GM21825 (cell line): ENCODE results near the gene FIG4.
"Not testable (repeated sequence)": the region's sequence is repeated elsewhere in the genome, so short reads cannot be mapped to it uniquely, and the experiment has no call there.

ENCODE experiments used
- ATAC-seq: cut with Tn5 transposase; IDR thresholded peaks from one replicate; pipeline ENCODE4 v1.9.1; 2021; ENCODE audit warnings: mild to moderate bottlenecking, moderate library complexity; ENCODE audit not compliant: unreplicated experiment

FIG4 gene

DNA sequence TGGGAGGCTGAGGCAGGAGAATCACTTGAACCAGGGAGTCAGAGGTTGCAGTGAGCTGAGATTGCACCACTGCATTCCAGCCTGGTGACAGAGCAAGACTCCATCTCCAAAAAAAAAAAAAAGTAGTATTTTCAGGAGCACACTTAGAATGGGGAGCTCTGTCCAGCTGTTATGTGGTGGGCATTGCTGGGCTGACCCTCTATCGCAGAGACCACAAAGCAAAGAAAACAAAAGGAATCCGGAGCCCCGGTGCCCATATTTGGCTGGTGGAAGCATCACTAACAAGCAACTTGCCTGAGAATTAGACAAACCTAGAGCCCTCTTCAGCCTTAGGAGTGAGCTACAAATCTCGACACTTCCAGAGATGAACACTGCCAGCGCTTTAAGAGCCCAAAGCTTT is 149.7 kb downstream of the FIG4 start:
- no peak for ATAC-seq

DNA sequence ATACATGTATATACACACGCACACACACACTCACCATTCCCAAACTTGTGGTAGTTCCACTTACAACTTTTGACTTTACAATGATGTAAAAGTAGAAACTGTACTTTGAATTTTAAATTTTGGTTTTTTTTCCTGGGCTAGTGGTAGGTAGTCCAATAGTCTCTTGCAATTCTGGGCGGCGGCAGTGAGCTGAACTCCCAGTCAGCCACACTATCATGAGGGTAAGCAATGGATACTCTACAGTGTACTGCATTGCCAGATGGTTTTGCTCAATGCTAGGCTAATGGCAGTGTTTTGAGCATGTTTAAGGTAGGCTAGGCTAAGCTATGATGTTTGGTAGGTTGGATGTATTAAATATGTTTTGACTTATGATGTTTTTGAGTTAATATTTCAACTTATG is 150.8 kb downstream of the FIG4 start:
- ATAC-seq = no peak

DNA sequence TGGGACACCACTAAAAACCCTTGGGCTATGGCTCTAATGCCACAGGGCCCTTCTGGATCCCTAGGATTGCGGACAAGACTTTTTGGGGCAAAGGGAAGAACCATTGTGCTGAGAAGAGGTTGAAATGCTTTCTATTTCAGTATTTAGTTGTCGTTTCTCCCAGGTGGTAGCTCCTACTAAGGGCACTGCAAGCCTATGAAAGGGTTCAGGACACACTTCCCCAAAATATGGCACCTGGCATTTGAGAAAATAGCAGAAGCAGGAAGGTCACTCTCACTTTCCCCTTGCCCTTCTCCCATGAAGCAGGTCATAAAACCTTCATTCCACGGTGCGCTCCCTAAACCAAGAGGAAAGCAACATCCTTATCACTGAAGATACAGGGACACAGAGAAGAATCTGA is 161.6 kb downstream of the FIG4 start:
- no peak for ATAC-seq

DNA sequence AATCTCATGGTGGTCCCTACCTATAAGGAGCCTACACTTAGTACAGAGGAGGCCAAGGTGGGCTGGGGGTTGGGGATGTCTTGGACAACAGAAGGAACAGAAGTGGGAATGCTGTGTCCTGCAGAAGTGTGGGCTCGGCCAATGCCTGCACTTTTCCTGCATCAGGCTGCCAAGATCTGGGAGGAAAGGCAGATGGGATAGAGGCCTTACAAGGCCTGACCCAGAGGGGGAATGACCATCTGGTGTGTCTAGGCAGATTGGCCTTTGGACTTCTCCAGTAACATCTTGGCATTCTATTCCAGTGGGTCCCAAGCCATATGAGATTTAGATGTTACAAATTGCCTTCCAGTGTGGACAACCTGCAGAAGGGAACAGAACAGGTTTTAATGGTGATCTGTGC is 162.3 kb downstream of the FIG4 start:
- ATAC-seq = no peak

DNA sequence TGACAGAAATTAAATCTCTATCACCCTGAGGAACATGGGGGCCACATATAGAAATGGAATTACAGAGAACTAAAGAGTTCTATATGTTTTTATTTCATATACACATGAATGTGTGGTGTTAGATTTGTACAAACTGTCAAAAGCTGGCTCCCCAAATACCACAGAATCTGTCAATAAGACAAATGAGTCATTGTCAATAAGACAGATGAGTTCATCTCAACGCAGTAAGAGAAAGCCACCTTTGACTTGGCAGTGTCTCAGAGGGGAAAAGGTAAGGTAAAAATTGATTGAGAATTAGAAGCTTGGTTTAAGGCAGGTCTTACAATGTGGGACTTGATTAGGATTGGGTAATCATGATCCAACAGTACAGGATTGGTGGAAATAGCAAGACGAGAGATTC is 162.9 kb downstream of the FIG4 start:
- ATAC-seq = no peak

DNA sequence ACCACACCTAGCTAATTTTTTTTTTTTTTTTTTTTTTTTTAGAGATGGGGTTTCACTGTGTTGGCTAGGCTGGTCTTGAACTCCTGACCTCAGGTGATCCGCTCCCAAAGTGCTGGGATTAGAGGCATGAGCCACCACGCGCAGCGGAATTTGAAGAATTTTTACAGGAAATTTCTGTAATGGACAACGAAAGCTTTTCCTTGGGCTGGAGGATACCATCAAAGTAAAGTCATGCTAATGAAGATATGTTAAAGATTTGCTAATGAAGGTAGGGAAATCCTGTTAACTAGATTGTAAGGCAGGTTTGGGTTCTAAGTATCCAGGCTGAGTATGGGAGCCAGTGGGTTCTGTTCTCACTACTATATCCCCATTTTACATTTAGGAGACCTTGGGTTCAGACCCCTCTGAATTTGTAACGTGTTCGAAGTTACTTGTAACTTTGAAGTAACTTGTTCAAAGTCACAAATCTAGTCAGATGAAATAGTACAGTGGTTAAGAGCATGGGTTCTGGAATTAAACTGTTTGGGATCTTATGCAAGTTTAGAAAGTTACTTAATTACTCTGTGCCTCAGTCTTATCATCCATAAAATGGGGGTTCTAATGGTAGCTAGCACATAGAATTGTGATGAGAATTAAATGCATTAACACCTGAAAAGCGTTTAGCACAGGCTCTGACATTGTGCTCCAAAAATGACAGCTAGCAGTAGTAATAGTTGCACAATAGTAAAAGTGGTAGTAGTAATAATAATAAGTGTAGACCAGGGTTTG is 163.6 kb downstream of the FIG4 start:
- ATAC-seq = no peak

DNA sequence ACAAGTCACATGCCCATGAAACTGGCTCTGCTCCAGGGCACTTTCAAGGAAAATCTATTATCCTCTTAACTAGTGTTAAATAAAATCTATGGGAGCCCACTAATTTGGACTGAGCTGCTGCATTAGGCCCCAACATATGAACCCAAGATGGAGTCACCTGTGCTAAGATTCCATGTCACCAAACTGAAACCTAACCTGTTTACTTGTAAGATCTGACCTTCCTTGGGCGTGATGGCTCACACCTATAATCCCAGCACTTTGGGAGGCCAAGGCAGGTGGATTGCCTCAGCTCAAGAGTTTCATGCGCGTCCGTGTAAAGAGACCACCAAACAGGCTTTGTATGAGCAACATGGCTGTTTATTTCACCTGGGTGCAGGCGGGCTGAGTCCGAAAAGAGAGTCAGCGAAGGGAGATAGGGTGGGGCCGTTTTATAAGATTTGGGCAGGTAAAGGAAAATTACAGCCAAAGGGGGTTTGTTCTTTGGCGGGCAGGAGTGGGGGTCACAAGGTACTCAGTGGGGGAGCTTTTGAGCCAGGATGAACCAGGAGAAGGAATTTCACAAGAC is 164.5 kb downstream of the FIG4 start:
- ATAC-seq = not testable (repeated sequence)

DNA sequence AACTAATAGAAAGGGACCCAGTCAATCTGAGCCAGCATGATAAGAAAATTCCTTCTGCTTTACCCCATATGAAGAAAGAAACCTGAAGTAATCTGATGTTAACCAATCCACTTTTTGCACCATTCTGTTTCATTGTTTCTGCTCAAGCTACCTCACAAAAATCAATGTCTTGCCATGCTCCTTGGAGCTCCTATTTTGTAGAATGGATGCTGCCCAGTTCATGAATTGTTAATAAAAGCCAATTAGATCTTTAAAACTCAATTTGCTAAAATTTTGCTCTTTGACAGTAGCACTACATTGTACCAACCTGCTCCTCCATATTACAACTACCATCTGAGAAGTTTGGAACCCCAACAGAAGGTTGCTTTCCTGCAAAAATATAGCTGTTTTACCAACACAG is 170.8 kb downstream of the FIG4 start:
- ATAC-seq = no peak

DNA sequence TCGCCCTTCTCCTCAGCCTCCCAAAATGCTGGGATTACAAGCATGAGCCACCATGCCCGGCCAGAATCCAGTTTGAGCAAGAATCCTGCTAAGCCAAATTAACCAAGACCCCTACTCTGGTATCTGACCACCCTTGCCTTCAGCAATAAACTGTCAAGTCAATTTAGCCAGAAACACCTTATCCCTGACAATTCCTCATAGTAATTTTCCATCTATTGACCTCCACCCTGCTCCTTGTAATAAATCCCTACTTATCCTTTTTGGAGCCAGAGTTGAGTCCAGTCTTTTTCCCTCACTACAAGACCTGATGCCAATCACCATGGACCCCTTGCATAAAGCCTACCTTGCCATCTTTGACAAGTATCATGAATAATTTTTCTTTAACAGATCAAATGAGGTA is 173.0 kb downstream of the FIG4 start:
- ATAC-seq = no peak

DNA sequence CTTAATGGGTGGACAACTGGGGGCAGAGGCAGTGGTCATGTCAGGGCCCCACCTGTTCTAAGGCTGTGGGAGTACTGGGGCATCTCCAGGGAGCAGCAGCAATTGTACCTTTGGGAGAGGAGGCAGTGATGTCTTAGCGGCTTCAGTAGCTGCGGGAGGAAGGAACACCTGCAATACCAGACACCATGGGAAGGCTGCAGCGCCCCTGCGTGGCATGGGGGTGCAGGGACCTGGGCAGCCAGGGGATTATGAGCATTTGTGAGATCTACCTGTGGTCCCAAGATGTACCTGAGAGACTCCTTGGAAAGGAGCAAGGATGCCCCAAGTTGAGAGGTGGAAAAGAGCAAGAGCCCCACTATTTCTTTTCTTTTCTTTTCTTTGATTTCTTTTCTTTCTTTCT is 174.9 kb downstream of the FIG4 start:
- ATAC-seq = no peak

DNA sequence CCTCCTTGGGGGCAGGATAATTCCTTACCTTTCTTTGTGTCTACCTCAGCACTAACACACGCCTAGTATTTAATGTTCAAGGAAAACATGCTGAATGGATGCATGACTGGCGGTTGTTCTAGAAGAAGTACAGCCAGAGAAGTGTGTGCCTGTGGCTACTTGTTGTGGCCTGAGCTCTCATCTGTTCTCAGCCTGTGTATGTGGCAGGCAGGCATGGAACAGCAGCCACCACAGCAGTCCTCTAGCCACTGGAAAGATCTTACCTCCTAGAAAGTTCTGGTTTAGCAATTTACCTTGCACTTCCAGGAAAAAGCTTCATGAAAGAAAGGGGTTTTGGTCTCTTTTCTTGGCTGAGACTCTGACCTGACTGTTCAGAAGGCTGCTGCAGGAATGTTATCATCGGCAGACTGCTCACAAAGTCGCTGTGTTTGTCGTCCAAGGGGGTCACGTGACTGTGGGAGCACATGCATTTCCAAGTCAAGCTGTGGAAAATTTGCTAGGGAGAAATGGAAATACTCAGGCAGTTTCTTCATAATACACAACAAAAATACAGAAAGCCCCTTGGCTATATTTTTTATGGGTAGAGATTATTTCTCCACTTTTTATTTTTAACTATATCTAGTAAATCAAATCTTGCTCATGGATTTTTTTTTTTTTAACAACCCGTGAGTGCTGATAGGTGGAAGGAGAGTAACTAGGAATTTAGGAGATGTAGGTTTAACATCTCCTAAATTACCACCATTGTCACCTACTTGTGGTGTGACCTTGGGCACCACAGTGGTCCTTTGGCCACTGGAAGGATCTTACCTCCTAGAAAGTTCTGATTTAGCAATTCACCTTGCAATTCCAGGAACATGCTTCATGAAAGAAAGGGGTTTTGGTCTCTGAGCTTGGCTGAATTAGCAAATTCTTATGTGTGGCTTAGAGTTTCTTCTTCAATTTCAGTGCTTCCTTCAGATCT is 176.2 kb downstream of the FIG4 start:
- ATAC-seq = no peak

DNA sequence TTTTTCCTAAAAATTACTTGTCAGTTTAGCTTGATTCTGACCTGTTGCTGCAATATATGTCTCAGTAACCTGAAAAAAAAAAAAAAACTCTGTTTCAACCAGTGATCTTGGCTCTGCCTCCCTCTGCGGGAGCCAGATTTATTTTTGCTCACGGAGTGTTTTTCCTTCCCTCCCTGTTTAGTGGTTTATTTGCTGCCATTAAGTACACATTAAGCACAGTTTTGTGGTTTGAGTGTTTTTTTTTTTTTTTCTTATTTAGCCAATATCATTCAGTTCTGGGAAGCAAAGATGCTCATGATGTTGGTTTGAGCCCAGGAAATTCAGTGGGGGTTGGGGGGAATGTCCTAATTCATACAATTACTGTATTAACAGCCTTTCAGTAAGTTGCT is 176.9 kb downstream of the FIG4 start:
- ATAC-seq = no peak

DNA sequence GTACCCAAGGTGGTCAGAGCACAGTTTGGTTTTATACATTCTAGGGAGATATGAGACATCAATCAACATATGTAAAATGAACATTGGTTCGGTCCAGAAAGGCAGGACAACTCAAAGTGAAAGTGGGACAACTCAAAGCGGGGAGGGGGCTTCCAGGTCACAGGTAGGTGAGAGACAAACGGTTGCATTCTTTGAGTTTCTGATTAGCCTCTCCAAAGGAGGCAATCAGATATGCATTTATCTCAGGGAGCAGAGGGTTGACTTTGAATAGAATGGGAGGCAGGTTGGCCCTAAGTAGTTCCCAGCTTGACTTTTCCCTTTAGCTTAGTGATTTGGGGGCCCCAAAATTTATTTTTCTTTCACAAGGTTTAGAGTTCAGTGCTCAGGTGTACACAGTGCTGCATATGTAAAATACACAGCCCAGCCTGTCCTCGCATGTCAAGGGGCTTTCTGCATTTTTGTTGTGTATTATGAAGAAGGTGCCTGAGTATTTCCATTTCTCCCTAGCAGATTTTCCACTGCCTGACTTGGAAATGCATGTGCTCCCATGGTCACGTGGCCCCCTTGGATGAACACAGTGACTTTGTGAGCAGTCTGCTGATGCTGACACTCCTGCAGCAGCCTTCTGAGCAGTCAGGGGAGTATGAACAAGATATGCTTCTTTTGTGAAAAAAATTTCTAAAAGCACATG is 178.4 kb downstream of the FIG4 start:
- not testable (repeated sequence) for ATAC-seq

DNA sequence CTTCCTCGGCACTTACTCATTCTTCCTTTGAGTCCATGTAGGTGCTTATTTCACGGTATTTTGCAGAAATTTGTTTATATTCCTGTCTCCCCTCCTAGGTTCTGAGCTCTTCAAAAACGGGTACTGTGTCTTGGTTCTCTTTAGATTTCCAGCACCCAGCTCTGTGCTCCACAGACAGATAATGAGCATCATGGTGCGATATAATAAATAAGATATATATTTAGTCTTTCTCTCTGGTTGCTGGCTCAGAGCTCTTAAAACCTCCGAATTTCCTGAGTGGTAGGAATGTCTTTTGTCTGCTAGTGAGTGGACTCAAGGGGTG is 179.0 kb downstream of the FIG4 start:
- ATAC-seq = no peak

DNA sequence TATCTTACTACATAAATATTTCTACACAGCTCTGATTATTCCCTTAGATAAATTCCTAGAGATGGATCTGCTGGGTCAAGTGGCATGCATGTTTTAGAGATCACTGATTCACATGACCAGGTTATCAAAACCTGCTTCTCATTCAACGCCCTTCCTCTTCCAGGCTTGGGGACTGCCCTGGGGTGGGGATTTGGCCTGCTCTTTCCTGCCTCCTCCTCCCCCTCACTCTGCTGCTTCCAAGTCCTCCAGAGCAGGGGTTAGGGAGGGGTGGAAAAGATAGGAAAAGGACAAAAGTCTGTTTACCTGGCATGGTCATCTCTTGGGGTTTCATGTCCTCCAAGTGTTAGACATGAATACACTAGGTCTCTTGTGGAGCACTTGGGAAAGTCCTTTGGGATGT is 181.5 kb downstream of the FIG4 start:
- no peak for ATAC-seq

DNA sequence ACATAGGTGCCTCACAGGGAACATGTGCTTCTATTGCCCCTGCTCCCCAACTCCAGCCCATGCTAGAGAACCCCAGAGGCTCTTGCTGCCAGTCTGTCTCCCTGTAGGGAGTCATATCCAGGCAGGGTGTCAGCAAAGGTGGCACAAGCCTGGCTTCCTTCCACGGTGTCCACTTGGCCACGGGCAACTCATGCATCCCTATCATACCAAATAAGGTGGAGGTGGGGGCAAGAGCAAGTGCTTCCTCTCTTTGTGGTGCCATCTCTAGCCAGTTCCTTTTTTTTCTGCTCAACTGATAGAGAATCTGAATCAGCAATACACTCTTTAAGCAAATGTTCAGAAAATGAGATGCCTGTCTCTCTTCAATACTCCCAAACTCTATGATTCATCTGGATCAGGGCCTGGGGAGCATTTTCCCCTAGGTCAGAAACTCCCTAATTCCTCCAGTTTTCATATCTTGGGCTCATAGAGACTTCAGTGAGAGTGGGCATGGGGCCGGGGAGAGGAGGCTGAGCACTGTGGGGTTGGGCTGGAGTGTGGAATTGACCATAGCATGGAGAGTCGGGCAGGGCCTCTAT is 182.0 kb downstream of the FIG4 start:
- no peak for ATAC-seq

DNA sequence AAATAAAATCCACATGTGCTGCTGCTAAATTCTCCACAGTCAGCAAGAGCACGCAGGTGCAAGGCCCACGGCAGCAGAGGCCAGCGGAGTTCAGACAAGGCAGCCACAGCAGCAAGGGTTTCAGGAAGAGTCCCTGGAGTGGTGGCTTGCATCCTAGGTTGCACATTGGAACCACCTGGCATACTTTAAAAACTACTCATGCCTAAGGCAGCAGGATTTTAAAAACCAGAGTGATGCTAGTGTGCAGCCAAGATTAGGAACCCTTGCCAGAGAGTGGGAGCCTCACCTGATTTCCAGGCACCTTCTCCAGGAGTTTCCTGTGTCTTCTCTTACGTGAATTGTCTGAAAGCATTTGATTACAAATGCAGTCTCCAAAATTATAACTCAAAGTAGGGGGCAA is 183.0 kb downstream of the FIG4 start:
- ATAC-seq = no peak

DNA sequence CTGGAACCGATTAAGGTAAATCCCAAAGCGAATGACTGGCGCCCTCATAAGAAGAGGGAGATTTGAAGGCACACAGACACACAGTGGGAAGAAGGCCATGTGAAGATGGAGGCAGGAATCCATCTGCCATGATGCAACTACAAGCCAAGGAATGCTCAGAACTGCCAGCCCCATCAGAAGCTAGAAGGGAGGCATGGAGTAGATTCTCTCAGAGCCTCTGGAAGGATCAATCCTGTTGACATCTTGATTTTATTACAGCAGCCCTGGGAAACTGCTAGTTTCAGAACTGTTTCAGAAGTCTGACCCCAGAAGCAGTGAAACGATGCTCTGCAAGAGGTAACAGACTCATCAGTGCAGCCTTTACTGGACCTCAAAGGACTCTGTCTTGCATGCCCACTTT is 183.5 kb downstream of the FIG4 start:
- ATAC-seq = no peak
